Measurements from ENCODE around the gene PLA2G4A. TPM values are rescaled to one million over a fixed set of nuclear protein-coding genes. Genes with fewer than 3 reads are reported as not detected.

The PLA2G4A gene
- total RNA-seq, 2 donors from 2014 or later, result 4.7 to 11.2 TPM

- ATAC-seq (no peak), DNase-seq (no peak)
- Histone ChIP-seq H3K4me1 (no peaks in the 10 kb centered on the region), H3K36me3 (replicated peaks in 1 of 2; ENCODE audit: insufficient read depth in 1 of 2, low read depth in 2 of 2) (no peaks in the 10 kb centered on the region), H3K27me3 (no peaks in the 10 kb centered on the region), H3K27ac (no peak overlapping the region), H3K4me3 (no peak overlapping the region), H3K9me3 (peaks cover 0 to 6% (median 0%) of the 10 kb centered on the region in 3 donors)
- 72 to 78% methylated on average over 4 of the region's 4 CpGs for WGBS, 2 donors
- TF ChIP-seq POLR2A (IDR thresholded peaks at IDR 0.05), result no peak
- no peak for TF ChIP-seq CTCF (IDR thresholded peaks at IDR 0.05)
- intact Hi-C loops (cut with DNase I), result no loop called here
Measured at GRCh38 chr1:187010571-187011309, 182.0 kb downstream of the PLA2G4A start.

GRCh38 chr1:187013582-187014200, 184.9 kb downstream of the PLA2G4A start:
- TF ChIP-seq POLR2A (IDR thresholded peaks at IDR 0.05), result no peak
- Histone ChIP-seq H3K9me3 (no peaks in the 10 kb centered on the region), H3K4me1 (no peaks in the 10 kb centered on the region), H3K27ac (no peak overlapping the region), H3K36me3 (replicated peaks in 1 of 2; ENCODE audit: insufficient read depth in 1 of 2, low read depth in 2 of 2) (no peaks in the 10 kb centered on the region), H3K27me3 (no peaks in the 10 kb centered on the region), H3K4me3 (no peak overlapping the region)
- no peak for DNase-seq
- no peak for ATAC-seq
- intact Hi-C loops (cut with DNase I), result no loop called here
- WGBS, 2 donors, result 73 to 76% methylated on average over 5 of the region's 5 CpGs

- no peak for ATAC-seq
- no peak overlapping the region for H3K4me3 ChIP-seq
- intact Hi-C loops (cut with DNase I), result no loop called here
Measured at GRCh38 chr1:187018291-187018690, 189.5 kb downstream of the PLA2G4A start.

GRCh38 chr1:187027253-187027652, 198.5 kb downstream of the PLA2G4A start:
- 58 to 78% methylated on average over 1 of the region's 1 CpG for WGBS, 2 donors
- no peaks in the 10 kb centered on the region for H3K27me3 ChIP-seq
- DNase-seq (no peak), ATAC-seq (no peak)
- no peaks in the 10 kb centered on the region for H3K36me3 ChIP-seq (replicated peaks in 1 of 2; ENCODE audit: insufficient read depth in 1 of 2, low read depth in 2 of 2)
- intact Hi-C loops (cut with DNase I), result no loop called here
- H3K4me3 ChIP-seq, result no peak overlapping the region
- H3K27ac ChIP-seq, result no peak overlapping the region
- no peaks in the 10 kb centered on the region for H3K4me1 ChIP-seq
- H3K9me3 ChIP-seq, result peaks cover 0 to 7% (median 0%) of the 10 kb centered on the region in 3 donors
- TF ChIP-seq POLR2A (IDR thresholded peaks at IDR 0.05) (no peak), CTCF (IDR thresholded peaks at IDR 0.05) (no peak)

More at GRCh38 chr1:187018291-187018690, 189.5 kb downstream of the PLA2G4A start:
- Histone ChIP-seq H3K4me1 (no peaks in the 10 kb centered on the region), H3K27me3 (no peaks in the 10 kb centered on the region), H3K9me3 (no peaks in the 10 kb centered on the region), H3K36me3 (replicated peaks in 1 of 2; ENCODE audit: insufficient read depth in 1 of 2, low read depth in 2 of 2) (no peaks in the 10 kb centered on the region), H3K27ac (no peak overlapping the region)
- TF ChIP-seq POLR2A (IDR thresholded peaks at IDR 0.05) (no peak), CTCF (IDR thresholded peaks at IDR 0.05) (no peak)
- no peak for DNase-seq

- peaks cover 0 to 7% (median 0%) of the 10 kb centered on the region in 3 donors for H3K9me3 ChIP-seq
- TF ChIP-seq POLR2A (IDR thresholded peaks at IDR 0.05) (no peak), CTCF (IDR thresholded peaks at IDR 0.05) (no peak)
- 86 to 87% methylated on average over 4 of the region's 4 CpGs for WGBS, 2 donors
- no peaks in the 10 kb centered on the region for H3K27me3 ChIP-seq
- H3K4me3 ChIP-seq, result no peak overlapping the region
- no peaks in the 10 kb centered on the region for H3K4me1 ChIP-seq
- intact Hi-C loops (cut with DNase I), result no loop called here
- DNase-seq, result no peak
- ATAC-seq, result no peak
- H3K36me3 ChIP-seq (replicated peaks in 1 of 2; ENCODE audit: insufficient read depth in 1 of 2, low read depth in 2 of 2), result no peaks in the 10 kb centered on the region
- H3K27ac ChIP-seq, result no peak overlapping the region
Measured at GRCh38 chr1:187032316-187032981, 203.7 kb downstream of the PLA2G4A start.
